HEK293 (cell line): Measurements from ENCODE around the gene MOCS2.

Experiments
- CTCF ChIA-PET: fragments of 350-600 bp; formaldehyde crosslinking; extraction: SDS; loops from one replicate; lab custom pipeline; 2021; ENCODE audit warnings: antibody characterized with exemption; lab: Yijun Ruan, JAX
- POLR2A ChIA-PET: fragments of 300-600 bp; formaldehyde crosslinking; extraction: SDS; loops from one replicate; lab custom pipeline; 2020; ENCODE audit warnings: antibody characterized with exemption, inconsistent platforms; lab: Yijun Ruan, JAX
- H3K27ac ChIP-seq: fragments of 200-500 bp; sonication (Bioruptor generic); 2 replicates; pipeline ENCODE4 v1.5.1; 2014; ENCODE audit warnings: low read depth, low read length, control low read depth, inconsistent platforms; ENCODE audit errors: extremely low read depth
- H3K36me3 ChIP-seq, 2 experiments: fragments of 200-500 bp in 1 of 2; sonication (Bioruptor generic) in 1 of 2; 1 replicate in 1 of 2; 2 replicates in 1 of 2; pipeline ENCODE4 v1.5.1; 2014 to 2017; ENCODE audit warnings: inconsistent platforms in 2 of 2, low read length in 2 of 2; ENCODE audit not compliant: control insufficient read depth in 2 of 2, insufficient read depth in 1 of 2
- H3K4me1 ChIP-seq: fragments of 200-500 bp; sonication (Bioruptor generic); 2 replicates; pipeline ENCODE4 v1.5.1; 2014; ENCODE audit warnings: mild to moderate bottlenecking, low read length, inconsistent platforms; ENCODE audit not compliant: control insufficient read depth, insufficient read depth
- H3K4me3 ChIP-seq: 2 replicates; pipeline ENCODE4 v1.5.1; 2011; ENCODE audit warnings: low read depth, mild to moderate bottlenecking, control low read depth, low read length, moderate library complexity
- H3K9me3 ChIP-seq: fragments of 200-500 bp; sonication (Bioruptor generic); 2 replicates; pipeline ENCODE4 v1.5.1; 2014; ENCODE audit warnings: low read depth, low read length, inconsistent platforms; ENCODE audit not compliant: control insufficient read depth, insufficient read depth
- GLI4 ChIP-seq: fragments of 450-650 bp; formaldehyde crosslinking; IDR thresholded peaks from 2 replicates; pipeline ENCODE4 v1.5.1; 2016; ENCODE audit warnings: missing biosample characterization, missing genetic modification characterization
- HOXD13 ChIP-seq: sonication (generic); formaldehyde crosslinking; IDR thresholded peaks from 2 replicates; pipeline ENCODE4 v1.8.0; 2022; ENCODE audit warnings: missing genetic modification reagents, borderline replicate concordance
- KLF8 ChIP-seq: fragments of 450-650 bp; formaldehyde crosslinking; IDR thresholded peaks from 2 replicates; pipeline ENCODE4 v1.5.1; 2016; ENCODE audit warnings: missing biosample characterization, missing genetic modification characterization
- SCRT2 ChIP-seq: fragments of 450-650 bp; formaldehyde crosslinking; IDR thresholded peaks from 2 replicates; pipeline ENCODE4 v1.5.1; 2016; ENCODE audit warnings: missing biosample characterization, missing genetic modification characterization
- ZFP69B ChIP-seq: fragments of 450-650 bp; formaldehyde crosslinking; IDR thresholded peaks from 2 replicates; pipeline ENCODE4 v1.5.1; 2016; ENCODE audit warnings: missing biosample characterization, missing genetic modification characterization
- ZNF169 ChIP-seq: fragments of 450-650 bp; formaldehyde crosslinking; IDR thresholded peaks from 2 replicates; pipeline ENCODE4 v1.5.1; 2016; ENCODE audit warnings: missing biosample characterization, missing genetic modification characterization
- ZNF311 ChIP-seq: fragments of 450-650 bp; formaldehyde crosslinking; IDR thresholded peaks from 2 replicates; pipeline ENCODE4 v1.5.1; 2017; ENCODE audit warnings: missing biosample characterization, missing genetic modification characterization, borderline replicate concordance
- ZNF621 ChIP-seq: fragments of 450-650 bp; formaldehyde crosslinking; IDR thresholded peaks from 2 replicates; pipeline ENCODE4 v1.5.1; 2017; ENCODE audit warnings: missing biosample characterization, missing genetic modification characterization
- ZNF707 ChIP-seq: fragments of 450-650 bp; formaldehyde crosslinking; IDR thresholded peaks from 2 replicates; pipeline ENCODE4 v1.5.1; 2016; ENCODE audit warnings: missing biosample characterization, missing genetic modification characterization
- ZNF837 ChIP-seq: fragments of 450-650 bp; formaldehyde crosslinking; IDR thresholded peaks from 2 replicates; pipeline ENCODE4 v1.5.1; 2016; ENCODE audit warnings: missing biosample characterization, missing genetic modification characterization
- TF ChIP-seq, protein P1 (sequence below): fragments of 450-650 bp; formaldehyde crosslinking; IDR thresholded peaks from 2 replicates; pipeline ENCODE4 v1.5.1; 2016; ENCODE audit warnings: missing biosample characterization, missing genetic modification characterization
- TF ChIP-seq, protein P2 (sequence below): fragments of 450-650 bp; formaldehyde crosslinking; IDR thresholded peaks from 2 replicates; pipeline ENCODE4 v1.5.1; 2016; ENCODE audit warnings: missing biosample characterization, missing genetic modification characterization
- TF ChIP-seq, protein P3 (sequence below): fragments of 450-650 bp; formaldehyde crosslinking; IDR thresholded peaks from 2 replicates; pipeline ENCODE4 v1.5.1; 2016; ENCODE audit warnings: missing biosample characterization, missing genetic modification characterization
- TF ChIP-seq, protein P4 (sequence below): fragments of 450-650 bp; formaldehyde crosslinking; IDR thresholded peaks from 2 replicates; pipeline ENCODE4 v1.5.1; 2016; ENCODE audit warnings: missing biosample characterization, missing genetic modification characterization, borderline replicate concordance
- TF ChIP-seq, protein P5 (sequence below): fragments of 450-650 bp; IDR thresholded peaks from 2 replicates; pipeline ENCODE4 v1.5.1; 2018; ENCODE audit warnings: missing biosample characterization, mild to moderate bottlenecking, missing genetic modification characterization

Gene MOCS2

DNA sequence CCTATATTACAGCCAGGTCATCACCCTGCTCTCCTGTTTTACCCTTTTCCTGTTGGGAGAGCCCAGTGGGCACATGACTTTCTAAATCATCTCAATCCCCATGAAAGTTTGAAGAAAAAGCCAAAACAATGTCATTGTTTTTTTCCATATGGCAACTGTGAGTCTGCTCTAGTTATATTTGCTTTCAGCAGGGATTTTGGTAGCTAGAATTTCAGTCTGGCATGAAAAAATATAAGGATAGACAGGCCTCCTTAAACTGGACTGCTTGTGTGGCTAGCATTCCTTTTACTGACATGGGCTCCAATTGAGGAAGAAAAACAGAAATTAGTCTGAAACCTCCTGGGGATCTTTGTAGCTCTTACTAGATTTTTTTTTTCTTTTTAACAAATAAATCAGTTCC lies 25.6 kb downstream of the MOCS2 start:
- Histone ChIP-seq H3K4me1 (no peaks in the 10 kb centered on the region), H3K27ac (no peak overlapping the region), H3K4me3 (no peak overlapping the region), H3K9me3 (no peaks in the 10 kb centered on the region), H3K36me3 (peaks cover 0 to 15% of the 10 kb centered on the region in 2 experiments; a peak in 1 of 3 replicates)
- CTCF ChIA-PET: interaction anchor here (0.7 kb wide), 1 partner anchor 719 kb away, joined by 3 read pairs; no protein-coding TSS in a partner anchor
- TF ChIP-seq ZFP69B (tag by site-specific recombination) (no peak), ZNF311 (no peak), ZNF621 (no peak), SCRT2 (tag by site-specific recombination) (no peak), ZNF837 (no peak), HOXD13 (CRISPR knock-in tag) (no peak), GLI4 (tag by site-specific recombination) (no peak), ZNF169 (no peak), KLF8 (no peak), ZNF707 (tag by site-specific recombination) (no peak)
- TF ChIP-seq, protein P1, sequence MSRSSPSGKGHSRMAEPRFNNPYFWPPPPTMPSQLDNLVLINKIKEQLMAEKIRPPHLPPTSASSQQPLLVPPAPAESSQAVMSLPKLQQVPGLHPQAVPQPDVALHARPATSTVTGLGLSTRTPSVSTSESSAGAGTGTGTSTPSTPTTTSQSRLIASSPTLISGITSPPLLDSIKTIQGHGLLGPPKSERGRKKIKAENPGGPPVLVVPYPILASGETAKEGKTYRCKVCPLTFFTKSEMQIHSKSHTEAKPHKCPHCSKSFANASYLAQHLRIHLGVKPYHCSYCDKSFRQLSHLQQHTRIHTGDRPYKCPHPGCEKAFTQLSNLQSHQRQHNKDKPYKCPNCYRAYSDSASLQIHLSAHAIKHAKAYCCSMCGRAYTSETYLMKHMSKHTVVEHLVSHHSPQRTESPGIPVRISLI (tag by site-specific recombination): no peak
- TF ChIP-seq, protein P2, sequence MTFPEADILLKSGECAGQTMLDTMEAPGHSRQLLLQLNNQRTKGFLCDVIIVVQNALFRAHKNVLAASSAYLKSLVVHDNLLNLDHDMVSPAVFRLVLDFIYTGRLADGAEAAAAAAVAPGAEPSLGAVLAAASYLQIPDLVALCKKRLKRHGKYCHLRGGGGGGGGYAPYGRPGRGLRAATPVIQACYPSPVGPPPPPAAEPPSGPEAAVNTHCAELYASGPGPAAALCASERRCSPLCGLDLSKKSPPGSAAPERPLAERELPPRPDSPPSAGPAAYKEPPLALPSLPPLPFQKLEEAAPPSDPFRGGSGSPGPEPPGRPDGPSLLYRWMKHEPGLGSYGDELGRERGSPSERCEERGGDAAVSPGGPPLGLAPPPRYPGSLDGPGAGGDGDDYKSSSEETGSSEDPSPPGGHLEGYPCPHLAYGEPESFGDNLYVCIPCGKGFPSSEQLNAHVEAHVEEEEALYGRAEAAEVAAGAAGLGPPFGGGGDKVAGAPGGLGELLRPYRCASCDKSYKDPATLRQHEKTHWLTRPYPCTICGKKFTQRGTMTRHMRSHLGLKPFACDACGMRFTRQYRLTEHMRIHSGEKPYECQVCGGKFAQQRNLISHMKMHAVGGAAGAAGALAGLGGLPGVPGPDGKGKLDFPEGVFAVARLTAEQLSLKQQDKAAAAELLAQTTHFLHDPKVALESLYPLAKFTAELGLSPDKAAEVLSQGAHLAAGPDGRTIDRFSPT (tag by site-specific recombination): no peak
- TF ChIP-seq, protein P3, sequence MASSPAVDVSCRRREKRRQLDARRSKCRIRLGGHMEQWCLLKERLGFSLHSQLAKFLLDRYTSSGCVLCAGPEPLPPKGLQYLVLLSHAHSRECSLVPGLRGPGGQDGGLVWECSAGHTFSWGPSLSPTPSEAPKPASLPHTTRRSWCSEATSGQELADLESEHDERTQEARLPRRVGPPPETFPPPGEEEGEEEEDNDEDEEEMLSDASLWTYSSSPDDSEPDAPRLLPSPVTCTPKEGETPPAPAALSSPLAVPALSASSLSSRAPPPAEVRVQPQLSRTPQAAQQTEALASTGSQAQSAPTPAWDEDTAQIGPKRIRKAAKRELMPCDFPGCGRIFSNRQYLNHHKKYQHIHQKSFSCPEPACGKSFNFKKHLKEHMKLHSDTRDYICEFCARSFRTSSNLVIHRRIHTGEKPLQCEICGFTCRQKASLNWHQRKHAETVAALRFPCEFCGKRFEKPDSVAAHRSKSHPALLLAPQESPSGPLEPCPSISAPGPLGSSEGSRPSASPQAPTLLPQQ: no peak
- TF ChIP-seq, protein P4, sequence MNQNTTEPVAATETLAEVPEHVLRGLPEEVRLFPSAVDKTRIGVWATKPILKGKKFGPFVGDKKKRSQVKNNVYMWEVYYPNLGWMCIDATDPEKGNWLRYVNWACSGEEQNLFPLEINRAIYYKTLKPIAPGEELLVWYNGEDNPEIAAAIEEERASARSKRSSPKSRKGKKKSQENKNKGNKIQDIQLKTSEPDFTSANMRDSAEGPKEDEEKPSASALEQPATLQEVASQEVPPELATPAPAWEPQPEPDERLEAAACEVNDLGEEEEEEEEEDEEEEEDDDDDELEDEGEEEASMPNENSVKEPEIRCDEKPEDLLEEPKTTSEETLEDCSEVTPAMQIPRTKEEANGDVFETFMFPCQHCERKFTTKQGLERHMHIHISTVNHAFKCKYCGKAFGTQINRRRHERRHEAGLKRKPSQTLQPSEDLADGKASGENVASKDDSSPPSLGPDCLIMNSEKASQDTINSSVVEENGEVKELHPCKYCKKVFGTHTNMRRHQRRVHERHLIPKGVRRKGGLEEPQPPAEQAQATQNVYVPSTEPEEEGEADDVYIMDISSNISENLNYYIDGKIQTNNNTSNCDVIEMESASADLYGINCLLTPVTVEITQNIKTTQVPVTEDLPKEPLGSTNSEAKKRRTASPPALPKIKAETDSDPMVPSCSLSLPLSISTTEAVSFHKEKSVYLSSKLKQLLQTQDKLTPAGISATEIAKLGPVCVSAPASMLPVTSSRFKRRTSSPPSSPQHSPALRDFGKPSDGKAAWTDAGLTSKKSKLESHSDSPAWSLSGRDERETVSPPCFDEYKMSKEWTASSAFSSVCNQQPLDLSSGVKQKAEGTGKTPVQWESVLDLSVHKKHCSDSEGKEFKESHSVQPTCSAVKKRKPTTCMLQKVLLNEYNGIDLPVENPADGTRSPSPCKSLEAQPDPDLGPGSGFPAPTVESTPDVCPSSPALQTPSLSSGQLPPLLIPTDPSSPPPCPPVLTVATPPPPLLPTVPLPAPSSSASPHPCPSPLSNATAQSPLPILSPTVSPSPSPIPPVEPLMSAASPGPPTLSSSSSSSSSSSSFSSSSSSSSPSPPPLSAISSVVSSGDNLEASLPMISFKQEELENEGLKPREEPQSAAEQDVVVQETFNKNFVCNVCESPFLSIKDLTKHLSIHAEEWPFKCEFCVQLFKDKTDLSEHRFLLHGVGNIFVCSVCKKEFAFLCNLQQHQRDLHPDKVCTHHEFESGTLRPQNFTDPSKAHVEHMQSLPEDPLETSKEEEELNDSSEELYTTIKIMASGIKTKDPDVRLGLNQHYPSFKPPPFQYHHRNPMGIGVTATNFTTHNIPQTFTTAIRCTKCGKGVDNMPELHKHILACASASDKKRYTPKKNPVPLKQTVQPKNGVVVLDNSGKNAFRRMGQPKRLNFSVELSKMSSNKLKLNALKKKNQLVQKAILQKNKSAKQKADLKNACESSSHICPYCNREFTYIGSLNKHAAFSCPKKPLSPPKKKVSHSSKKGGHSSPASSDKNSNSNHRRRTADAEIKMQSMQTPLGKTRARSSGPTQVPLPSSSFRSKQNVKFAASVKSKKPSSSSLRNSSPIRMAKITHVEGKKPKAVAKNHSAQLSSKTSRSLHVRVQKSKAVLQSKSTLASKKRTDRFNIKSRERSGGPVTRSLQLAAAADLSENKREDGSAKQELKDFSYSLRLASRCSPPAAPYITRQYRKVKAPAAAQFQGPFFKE: no peak
- TF ChIP-seq, protein P5, sequence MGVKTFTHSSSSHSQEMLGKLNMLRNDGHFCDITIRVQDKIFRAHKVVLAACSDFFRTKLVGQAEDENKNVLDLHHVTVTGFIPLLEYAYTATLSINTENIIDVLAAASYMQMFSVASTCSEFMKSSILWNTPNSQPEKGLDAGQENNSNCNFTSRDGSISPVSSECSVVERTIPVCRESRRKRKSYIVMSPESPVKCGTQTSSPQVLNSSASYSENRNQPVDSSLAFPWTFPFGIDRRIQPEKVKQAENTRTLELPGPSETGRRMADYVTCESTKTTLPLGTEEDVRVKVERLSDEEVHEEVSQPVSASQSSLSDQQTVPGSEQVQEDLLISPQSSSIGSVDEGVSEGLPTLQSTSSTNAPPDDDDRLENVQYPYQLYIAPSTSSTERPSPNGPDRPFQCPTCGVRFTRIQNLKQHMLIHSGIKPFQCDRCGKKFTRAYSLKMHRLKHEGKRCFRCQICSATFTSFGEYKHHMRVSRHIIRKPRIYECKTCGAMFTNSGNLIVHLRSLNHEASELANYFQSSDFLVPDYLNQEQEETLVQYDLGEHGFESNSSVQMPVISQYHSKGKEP (tag by site-specific recombination): no peak
- POLR2A ChIA-PET: no interaction called here
